Activated CD4-positive, alpha-beta T cell treated with anti-CD3 and anti-CD28 coated beads, Interleukin-2, amount 50 U/mL, for 1 hour (primary cell): ENCODE measurements around the gene RPS6KA5.
"Not testable (repeated sequence)": the region's sequence is repeated elsewhere in the genome, so short reads cannot be mapped to it uniquely, and the experiment has no call there.

Experiments used
- DNase-seq: peaks from one replicate; pipeline ENCODE4 v3.0.0-alpha.2; 2020

RPS6KA5 gene

DNA sequence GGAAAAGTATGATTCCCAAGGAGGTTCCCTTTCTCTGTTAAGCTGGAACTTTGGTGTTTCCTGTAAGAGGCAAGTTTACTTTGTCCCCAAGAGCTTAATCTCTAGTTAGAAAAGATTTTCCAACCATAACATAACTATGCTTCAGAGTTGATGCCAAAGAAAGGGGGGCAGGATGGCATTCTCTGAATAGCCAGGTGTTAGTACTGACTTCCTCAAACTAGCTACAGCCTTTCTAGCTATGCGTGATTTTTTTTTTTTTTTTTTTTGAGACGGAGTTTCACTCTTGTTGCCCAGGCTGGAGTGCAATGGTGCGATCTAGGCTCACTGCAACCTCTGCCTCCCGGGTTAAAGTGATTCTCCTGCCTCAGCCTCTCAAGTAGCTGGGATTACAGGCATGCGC, 204.3 kb downstream of the RPS6KA5 start:
- DNase-seq, result not testable (repeated sequence)

DNA sequence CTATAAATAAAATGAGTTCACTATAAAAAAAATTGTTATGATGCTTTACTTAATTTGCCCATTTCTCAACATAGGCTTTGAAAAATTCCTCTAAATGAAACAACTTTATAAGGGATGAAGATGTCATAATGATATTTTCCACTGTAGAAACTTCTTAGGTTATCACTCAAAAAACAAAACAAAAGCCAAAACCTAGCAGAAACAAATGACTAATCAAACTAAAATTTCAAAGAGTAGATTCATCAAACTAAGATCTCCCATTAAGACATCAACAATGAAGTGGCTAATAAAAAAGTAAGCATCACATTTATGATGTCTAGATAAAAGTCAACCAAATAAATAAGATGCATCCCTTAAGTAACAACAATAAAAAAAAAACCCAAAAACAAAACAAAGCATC, 207.3 kb downstream of the RPS6KA5 start:
- no peak for DNase-seq

DNA sequence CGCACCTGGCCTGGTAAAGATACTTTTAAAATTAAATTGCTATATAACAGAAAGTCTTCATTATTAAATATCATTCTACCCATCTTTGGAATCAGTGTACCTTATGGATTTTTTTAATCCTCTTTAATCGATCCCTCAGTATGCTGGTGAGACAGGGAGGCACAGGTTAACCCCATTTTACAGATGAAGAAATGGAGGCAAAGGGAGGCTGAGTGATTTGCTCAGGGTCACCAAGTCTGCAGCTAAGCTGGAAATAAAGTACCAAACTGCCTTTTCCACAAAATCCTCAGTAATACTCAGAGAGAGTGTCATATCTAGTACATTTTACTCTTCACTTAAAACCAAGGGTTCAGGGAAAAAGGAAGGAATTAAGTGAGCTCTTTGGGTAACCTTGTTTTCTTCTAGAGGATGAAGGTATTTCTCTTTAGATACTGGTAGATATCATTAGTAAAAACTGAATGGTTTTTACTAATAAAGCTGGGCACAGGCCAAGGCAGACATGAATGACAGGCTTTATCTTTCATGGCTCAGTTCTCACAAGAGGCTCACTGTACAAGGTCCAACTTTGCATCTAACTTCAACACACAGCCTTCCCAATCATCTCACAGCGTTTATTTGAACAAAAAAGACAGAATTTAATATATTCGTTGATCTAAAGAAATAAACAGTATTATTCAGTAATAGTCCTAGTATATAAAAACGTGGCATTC, 209.0 kb downstream of the RPS6KA5 start:
- DNase-seq, result no peak

DNA sequence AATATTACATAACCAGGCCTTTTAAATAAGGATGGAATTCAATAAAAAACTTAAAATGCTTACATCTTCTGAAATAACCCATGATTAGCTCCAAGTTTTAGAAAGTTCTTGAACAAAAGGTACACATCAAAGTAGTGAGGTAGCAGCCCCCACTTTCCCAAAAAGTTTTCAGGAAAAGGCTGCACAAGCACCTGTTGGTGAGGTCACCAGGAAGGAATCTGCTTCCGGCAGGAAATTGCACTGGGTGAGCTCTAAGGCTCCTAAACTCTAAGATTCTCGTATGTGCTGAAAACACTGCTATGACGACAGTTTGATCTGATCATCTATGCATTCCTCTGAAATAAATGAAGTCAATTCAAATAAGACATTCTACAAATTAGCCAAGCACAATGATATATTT, 210.0 kb downstream of the RPS6KA5 start:
- DNase-seq, result no peak

DNA sequence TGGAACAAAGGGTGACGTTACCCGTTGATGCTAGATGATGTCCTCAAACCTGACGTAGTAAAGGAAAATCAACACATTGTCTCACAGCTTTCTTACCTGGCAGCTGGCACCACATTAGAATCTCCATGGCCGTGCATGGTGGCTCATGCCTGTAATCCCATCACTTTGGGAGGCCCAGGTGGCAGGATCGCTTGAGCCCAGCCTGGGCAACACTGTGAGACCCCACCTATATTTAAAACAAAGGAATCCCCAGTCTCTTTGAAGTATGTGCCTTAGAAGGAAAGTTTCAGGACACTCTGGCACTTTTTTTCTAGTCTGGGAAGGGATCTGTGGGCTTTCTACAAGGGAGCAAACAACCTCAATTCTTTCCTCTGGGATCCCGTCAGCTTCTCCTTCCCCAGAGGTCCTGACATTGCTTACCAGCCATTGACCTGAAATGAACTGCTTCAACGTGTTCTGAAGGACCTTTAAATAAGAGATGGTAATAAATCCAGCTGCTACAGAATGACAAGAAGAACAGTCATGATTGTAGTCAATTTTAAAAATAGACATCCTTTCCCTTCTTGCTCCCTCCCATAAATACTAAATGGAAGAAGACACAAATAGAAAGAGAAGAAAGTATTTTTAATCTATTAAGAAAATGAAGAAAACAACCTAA, 210.5 kb downstream of the RPS6KA5 start:
- no peak for DNase-seq

DNA sequence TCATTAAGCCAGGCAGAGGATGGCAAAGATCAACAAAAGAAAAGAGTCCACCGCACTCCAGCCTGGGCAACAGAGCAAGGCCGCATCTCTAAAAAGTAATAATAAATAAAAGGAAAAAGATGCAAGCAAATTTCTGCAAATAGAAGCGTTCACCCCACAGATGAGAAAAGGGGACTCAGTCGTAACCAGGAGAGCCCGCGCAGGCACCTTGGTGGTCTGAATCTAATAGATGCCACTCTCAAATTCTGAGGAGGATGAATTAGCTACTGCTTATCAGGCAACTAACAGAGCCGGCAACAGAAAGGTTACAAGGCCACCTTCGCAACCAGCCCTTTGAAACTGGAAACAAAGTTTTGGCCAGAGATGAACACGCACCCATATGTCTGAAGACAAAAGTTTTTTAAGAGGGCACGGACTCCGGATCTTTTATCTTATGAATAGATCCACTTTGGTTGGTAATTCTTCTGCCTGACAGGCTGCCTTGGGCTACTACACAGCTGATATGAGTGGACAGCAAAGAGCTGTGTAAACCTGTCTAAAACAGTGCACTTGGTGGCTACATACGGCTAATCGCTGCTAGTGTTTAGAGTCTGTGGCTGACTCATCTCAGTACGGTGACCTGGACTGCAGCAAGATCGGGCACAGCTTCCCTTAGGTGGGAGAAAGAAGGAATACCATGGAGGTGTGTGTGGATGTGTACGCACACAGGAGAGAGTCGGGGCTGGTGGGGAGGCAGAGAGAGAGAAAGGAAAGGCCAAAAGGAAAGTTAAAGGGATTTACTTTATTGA, 211.3 kb downstream of the RPS6KA5 start:
- DNase-seq, result no peak

DNA sequence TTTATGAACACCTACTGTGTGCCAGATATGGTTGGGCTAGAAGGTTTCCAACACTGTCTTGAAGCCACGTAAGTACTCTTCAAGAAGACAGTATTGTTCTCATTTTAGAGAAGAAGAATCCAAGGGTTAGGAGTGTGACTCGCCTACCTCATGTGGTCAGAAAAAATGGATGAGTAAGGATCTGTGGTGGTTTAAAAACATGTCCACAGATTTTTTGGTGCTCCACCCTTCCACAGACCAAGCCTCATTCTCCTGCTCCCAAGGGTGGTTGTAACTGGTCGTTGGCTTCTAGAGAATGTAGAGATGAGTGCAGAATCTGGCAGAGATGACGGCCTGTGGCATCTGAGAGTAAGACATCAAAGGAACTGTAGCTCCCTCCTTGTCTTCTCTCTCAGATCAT, 213.9 kb downstream of the RPS6KA5 start:
- DNase-seq, result no peak

DNA sequence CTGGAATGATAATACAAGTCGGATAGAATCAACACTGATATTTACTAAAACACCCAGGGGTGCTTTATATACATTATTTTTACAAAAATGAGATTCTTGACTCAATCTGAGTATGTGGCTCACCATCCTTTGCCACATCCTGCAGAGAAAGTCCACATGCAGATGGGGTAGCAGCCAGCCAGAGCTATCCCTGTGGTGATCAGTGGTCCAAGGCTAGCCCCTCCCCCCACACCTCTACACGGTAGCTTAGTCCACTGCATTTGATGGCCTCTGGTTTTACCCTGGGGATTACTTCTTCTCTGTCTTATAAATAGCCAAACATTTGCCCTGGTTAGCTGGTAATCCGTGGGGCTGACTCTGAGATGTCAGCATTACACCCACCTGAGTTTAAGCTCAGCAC, 216.1 kb downstream of the RPS6KA5 start:
- no peak for DNase-seq

DNA sequence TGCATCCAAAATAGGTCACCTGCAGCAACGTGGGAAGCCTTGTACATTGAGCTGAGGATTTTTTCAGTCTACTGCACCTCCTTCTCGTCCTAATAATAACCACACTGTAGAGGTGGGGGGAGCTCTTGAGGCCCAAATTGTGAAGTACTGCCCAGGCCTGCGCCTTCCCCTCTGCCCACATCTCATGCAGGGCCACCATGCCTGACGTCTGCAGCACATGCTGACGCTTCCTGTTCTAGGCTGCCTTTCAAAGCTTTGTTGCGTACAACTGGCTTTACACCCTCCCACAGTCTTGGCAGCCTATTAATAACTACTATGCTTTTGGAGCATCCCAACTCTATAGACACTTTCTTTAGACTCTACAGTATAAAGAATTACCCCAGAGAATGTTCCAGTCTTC, 217.7 kb downstream of the RPS6KA5 start:
- DNase-seq, result no peak

DNA sequence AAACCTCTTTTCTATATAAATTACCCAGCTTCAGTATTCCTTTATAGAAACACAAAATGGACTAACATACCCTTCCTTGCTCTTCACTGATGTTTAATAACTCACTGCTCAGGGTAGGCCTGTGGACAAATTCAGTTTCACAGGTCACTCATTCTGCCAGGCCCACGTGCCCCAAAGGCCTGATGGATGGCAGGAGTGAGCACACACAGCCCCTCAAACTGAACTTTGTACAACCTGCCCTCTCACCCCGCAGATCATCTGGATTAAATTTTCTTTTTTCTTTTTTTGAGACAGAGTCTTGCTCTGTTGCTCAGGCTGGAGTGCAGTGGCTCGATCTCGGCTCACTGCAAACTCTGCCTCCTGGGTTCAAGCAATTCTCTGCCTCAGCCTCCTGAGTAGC, 219.8 kb downstream of the RPS6KA5 start:
- not testable (repeated sequence) for DNase-seq

DNA sequence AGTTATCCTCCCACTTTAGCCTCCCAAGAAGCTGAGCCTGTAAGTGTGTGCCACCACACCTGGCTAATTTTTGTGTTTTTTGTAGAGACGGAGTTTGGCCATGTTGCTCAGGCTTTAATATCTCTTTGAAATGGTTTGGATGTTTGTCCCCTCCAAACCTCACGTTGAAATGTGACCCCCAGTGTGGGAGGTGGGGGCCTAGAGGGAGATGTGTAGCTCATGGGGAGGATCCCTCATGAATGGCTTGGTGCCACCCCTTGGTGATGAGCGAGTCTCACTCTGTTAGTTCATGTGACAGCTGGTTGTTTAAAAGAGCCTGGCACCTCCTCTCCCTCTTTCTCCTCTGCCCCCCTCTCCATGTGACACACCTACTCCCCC, 220.6 kb downstream of the RPS6KA5 start:
- no peak for DNase-seq

DNA sequence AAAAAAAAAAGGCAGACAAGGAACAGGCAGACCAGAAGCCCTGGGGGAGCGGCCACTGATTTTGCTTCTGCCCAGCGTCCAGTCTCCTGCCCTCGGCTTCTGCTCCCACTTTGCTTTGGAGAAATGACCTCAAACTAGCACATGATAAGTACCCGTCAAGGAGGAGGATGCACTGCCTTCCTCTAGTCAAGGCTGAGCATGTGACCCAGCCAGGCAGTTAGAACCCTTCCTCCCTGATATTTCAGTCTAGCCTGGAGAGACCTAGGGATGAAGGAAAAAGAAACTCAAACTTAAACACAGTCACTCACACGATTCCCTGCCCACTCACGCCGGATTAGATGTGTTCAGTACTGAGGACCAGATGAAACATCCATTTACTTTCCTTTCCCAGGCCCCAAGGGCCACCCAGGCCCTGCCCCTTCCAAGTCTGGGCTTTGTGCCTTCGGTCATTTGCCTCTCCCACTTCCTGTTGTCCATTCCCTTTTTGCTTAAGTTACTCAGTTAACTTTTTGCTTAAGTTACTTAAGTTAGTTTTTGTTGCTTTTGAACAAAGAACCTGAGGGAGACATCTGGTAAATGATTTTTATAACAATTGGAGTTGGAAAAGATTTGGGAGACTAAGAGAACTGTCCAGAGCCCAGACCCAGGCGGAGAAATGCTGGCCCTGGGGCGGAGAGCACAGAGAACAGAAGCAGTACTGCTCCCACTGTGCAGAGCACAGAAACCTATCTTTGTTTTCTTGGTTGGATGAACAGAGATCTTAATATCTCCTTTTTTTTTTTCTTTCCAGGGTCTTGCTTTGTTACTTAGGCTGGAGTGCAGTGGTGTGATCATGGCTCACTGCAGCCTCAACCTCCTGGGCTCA, 221.2 kb downstream of the RPS6KA5 start:
- DNase-seq, result no peak

DNA sequence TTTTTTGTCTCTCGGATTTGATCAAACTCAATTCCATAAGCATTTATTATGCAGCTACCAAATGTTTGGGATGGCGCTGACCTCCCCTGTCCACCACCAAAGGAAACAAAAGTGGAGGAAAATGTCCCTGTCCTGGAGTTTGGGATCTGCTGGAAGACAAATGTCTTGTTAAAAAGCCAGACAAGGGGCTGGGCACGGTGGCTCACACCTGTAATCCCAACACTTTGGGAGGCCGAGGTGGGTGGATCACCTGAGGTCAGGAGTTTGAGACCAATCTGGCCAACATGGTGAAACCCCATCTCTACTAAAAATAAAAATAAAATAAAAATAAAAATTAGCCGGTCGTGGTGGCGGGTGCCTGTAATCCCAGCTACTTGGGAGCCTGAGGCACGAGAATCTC, 221.9 kb downstream of the RPS6KA5 start:
- not testable (repeated sequence) for DNase-seq

DNA sequence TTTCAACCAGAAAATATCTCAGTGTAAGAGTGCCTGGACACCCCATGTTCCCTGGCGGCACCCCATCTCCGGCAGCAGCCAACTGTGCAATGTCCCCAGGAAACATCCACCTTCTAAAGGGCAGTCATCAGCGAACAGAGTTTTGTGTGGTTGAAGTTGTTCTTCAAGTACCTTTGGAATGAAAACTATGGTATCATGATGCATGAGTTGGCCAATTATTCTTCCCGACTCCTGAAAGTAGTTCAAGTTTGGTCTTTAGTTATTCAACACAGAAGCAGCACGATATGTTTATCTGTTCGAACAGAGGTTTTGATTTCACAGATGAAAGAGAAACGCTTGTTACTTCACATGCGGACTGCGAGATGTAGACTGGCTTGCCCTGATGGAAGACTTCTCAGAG, 223.1 kb downstream of the RPS6KA5 start:
- DNase-seq, result no peak

DNA sequence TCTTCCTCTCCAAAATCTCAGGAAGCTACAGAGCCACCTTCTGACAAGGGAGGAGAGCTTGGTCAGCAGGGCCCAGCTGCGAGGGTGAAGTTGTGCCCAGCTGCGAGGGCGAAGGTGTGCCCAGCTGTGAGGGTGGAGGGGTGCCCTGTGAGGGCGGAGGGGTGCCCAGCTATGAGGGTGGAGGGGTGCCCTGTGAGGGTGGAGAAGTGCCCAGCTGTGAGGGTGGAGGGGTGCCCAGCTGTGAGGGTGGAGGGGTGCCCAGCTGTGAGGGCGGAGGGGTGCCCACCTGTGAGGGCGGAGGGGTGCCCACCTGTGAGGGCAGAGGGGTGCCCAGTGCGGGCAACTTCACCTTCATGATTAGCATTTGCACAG, 223.8 kb downstream of the RPS6KA5 start:
- no peak for DNase-seq

DNA sequence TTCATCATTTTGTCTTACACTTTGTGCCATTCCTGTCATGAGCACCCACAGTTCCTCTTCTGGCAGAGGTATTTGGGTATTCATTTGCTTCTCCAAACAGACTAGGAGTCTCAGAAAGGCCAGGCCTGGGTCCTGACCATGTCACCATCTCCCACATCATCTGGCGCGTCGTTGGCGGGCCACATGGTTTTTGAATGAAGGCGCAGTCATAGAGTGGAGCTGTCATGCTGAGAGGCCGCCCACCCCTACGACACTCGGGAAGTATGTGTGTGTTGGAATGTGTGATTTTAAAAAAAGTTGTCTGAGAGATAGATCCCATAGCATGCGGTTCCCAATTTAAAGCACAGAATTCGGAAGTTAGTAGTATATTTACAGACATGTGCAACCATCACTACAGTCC, 228.6 kb downstream of the RPS6KA5 start:
- no peak for DNase-seq

DNA sequence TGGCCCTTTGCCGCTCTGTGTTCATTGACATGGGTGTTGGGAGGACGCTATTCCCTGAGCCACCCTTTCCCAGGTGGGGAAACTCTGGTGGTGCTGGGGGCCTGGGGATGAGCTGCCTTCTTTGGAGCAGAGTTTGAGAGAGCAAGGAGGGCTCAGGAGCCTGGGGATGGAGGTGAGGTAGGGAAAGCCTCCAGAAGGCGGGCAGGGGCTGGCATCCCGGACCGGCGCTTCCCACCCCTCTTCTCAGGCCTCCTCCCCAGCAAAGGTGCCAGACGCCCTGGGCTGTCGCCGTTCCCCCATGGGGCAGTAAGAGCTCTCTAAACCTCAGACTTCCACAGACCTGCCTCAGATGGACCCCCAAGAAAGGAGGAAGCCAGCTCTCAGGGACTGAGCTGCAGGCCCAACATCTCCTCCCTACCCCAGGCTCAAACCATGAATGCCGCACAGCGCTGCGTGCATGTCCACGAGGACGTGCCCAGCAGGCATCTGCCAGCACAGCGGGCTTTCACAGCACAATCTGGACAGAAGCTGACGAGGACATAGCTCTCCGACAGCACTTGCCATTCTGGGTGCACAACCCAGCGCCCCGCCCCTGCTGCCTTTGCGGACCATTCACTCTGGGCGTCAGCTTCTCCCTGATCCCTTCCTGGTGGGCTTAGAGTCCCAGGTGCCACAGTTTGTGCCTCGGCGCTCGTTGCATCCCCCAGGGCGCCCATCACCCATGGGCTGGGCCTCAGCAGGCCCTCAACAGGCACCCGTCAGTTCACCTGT, 229.3 kb downstream of the RPS6KA5 start:
- DNase-seq, result no peak

DNA sequence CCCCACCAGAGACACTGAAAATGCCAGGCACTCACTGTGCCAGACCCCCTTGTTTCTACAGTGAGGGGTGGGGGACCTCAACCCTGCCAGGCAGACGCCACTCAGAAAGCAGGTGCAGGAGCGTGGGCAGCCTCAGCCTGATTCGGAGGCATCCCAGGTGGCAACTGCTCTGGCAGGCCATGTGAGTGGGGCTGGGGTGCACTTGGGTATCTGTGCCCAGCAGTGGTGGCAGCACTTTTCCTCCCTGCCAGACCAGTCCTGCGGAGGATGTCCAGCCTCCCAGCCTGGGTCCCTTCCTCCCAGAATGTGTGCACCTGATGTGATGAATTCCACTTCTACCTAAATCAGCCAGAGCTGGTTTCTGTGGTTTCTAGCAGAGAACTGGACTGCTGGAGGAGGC, 230.8 kb downstream of the RPS6KA5 start:
- no peak for DNase-seq

DNA sequence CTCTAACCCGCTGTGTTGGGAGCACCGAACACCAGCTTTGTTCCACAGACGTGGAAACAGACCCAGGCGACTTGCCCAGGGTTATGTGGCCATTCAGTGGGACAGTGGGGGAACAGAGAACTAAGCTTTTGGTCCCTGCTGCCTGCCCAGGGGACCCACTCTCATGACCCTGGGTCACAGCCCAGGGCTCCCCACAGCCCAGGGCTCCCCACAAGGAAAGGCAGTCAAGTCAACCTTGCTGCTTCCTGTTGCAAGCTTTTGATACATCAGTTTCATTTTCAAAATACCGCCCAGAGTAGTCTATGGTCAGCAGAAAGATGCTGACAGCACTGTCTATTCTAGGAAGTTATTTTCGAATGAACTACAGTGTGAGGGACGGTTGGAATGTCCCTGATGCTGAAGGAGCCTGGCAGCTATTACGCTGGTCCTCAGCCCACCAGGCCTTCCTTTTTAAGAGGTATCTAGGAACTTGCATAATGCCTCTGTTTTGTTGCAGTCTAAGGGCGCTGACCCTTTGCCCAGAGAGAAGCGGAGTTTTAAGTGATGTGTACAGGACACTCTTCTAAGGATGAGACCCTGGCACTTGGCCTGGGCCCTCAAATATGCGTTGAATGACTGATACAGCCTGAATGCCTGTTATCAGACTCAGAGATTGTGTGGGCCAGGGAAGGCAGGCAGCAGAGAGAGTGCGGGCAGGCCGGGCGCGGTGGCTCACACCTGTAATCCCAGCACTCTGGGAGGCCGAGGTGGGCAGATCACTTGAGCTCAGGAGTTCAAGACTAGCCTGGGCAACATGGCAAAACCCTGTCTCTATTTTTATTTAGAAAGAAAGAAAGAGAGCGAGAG, 231.6 kb downstream of the RPS6KA5 start:
- no peak for DNase-seq

DNA sequence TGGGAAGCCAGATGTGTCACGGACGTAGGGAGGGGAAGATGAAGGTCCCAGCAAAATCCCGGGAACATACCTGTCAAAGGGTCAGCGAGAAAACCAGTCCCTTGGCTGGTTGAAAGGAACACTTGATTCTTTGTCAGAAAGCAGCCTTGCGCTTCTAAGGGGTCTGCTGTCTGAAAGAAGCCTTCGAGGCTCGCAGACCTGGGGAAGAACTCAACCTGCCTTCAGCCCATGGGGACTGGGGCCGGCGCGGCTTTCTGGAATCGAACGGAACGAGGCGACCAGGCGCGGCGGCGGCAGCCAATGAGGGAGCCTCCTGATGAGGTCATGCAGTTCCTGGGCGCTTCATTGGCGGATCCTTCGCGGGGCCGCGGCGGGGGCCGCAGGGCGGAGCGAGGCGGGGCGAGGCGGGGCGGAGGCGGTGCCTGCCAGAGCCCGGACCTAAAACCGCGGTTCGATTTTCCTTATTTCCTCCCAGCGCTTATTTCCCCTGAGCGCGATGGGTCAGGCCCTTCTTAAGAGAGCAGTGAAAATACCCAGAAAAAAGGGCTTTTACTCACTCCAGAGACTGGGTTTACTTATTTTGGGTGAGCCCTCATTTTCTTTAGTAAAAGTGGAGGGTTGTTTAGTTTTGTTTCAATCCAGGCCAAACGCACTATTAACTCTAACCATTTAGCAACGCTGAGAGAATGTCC, 232.4 kb downstream of the RPS6KA5 start:
- peak; percentile 88 for DNase-seq

DNA sequence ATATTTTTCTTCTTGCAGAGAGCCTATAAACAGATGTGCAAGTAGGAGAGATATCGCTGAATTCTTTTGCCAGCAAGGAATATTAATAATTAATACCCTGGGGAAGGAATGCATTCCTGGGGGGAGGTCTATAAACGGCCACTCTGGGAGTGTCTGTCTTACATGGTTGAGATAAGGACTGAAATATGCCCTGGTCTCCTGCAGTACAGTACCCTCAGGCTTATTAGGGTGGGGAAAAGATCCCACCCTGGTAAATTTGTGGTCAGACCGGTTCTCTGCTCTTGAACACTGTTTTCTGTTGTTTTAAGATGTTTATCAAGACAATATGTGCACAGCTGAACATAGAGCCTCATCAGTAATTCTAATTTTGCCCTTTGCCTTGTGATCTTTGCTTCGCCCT, 236.9 kb downstream of the RPS6KA5 start:
- not testable (repeated sequence) for DNase-seq
